Stimulated activated CD4-positive, alpha-beta T cell treated with anti-CD3 and anti-CD28 coated beads, Interleukin-4, amount 100 ng/mL, for 48 hours (primary cell): ENCODE measurements around the gene MRPL40.

Experiments used
- DNase-seq, 2 donors: peaks; one replicate each; pipeline ENCODE4 v3.0.0-alpha.2; 2020; ENCODE audit warnings: low read depth in 2 of 2

MRPL40 gene

GRCh38 chr22:19482297-19482696, 50.0 kb downstream of the MRPL40 start:
- no peak for DNase-seq

DNA sequence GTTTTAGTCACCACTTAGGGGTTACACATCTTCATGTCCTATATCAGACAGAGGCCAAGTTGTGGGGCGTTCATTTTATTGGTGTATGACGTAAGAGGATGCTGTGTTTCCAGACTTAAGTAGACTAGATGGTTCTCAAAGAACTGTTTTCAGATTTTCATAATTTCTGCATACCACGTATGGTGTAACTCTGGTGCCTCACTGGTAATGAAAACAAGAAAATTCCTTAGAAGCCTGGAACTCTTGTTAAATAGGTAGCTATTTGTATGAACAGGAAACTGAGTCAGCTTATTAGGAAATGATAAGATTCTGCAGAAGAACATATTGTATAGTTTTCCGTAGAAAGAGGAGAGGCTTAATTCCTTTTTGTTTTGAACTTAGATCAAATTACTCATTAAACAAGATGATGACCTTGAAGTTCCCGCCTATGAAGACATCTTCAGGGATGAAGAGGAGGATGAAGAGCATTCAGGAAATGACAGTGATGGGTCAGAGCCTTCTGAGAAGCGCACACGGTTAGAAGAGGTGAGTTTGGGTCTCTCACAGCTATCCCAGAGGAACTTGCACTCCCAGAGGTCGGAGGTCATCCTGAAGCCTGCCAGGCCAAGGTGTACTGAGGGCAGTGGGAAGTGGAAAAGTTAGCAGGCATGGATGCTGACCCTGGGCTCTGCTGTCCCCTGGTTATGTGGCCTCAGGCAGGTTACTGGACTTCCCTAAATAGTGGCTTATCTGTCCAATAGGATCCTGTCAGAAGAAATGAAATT, 51.3 kb downstream of the MRPL40 start:
- DNase-seq: no peak
